ENCODE measurements around the gene CTXN2. TPM values are rescaled to one million over a fixed set of nuclear protein-coding genes. Genes with fewer than 3 reads are reported as not detected.

CTXN2 gene
- total and polyA plus RNA-seq, 2 of the 13 experiments (the other 11 are each of a cell fraction or from before 2014, with no cell fraction given), result not detected

- no peak for TF ChIP-seq ZBTB1 (CRISPR knock-in tag; IDR thresholded peaks at IDR 0.05; ENCODE audit: borderline replicate concordance)
- no peak for TF ChIP-seq HCFC1 (IDR thresholded peaks at IDR 0.05; ENCODE audit: low read depth, low read length)
- TF ChIP-seq SALL1 (CRISPR knock-in tag; IDR thresholded peaks at IDR 0.05), result peak; percentile 22; the same call in 1 of the 2 replicates
- TF ChIP-seq ZFP36L1 (CRISPR knock-in tag; IDR thresholded peaks at IDR 0.05), result no peak
- no peak for TF ChIP-seq HDAC2 (CRISPR knock-in tag; IDR thresholded peaks at IDR 0.05)
- TF ChIP-seq ZNF800 (CRISPR knock-in tag; IDR thresholded peaks at IDR 0.05), result no peak
- TF ChIP-seq ZNF691 (CRISPR knock-in tag; IDR thresholded peaks at IDR 0.05; ENCODE audit: borderline replicate concordance, low read depth), result no peak
- no peak for TF ChIP-seq ZFP82 (CRISPR knock-in tag; IDR thresholded peaks at IDR 0.05; ENCODE audit: borderline replicate concordance)
- TF ChIP-seq ZNF564 (CRISPR knock-in tag; IDR thresholded peaks at IDR 0.05), result 0 out of 2 replicates have a peak, but pooled peaks have one; percentile 25
- TF ChIP-seq MIXL1 (CRISPR knock-in tag; IDR thresholded peaks at IDR 0.05), result no peak
- TF ChIP-seq ARNT2 (CRISPR knock-in tag; IDR thresholded peaks at IDR 0.05; ENCODE audit: low read depth), result peak; percentile 51; the same call in 1 of the 2 replicates
- no peak for TF ChIP-seq ZNF547 (CRISPR knock-in tag; IDR thresholded peaks at IDR 0.05)
- no peak for TF ChIP-seq ZNF350 (CRISPR knock-in tag; IDR thresholded peaks at IDR 0.05; ENCODE audit: borderline replicate concordance, low read depth)
- TF ChIP-seq RFX5 (IDR thresholded peaks at IDR 0.05; ENCODE audit: low read depth, low read length), result no peak
- no peak for TF ChIP-seq PAF1 (CRISPR knock-in tag; IDR thresholded peaks at IDR 0.05)
- peak; percentile 44 for TF ChIP-seq ASH2L (IDR thresholded peaks at IDR 0.05; ENCODE audit: insufficient read length, low read depth, low read length)
- no peak for TF ChIP-seq ATF7 (IDR thresholded peaks at IDR 0.05)
- no peak for TF ChIP-seq ATF7 (CRISPR knock-in tag; IDR thresholded peaks at IDR 0.05)
- TF ChIP-seq GZF1 (CRISPR knock-in tag; IDR thresholded peaks at IDR 0.05), result no peak
- TF ChIP-seq ZNF292 (CRISPR knock-in tag; IDR thresholded peaks at IDR 0.05; ENCODE audit: borderline replicate concordance, low read depth), result no peak
- no peak for TF ChIP-seq MNT (IDR thresholded peaks at IDR 0.05)
- TF ChIP-seq ZNF768 (CRISPR knock-in tag; IDR thresholded peaks at IDR 0.05), result no peak
- no peak for TF ChIP-seq ZSCAN9 (CRISPR knock-in tag; IDR thresholded peaks at IDR 0.05; ENCODE audit: borderline replicate concordance)
- no peak for TF ChIP-seq ZNF280D (CRISPR knock-in tag; IDR thresholded peaks at IDR 0.05)
Measured at GRCh38 chr15:48177766-48178647, 13.5 kb upstream of the CTXN2 start, which contains the start of gene MYEF2 (continued).

All from HepG2 (cell line).